ENCODE results near the gene SF3B1. TPM values are rescaled to one million over a fixed set of nuclear protein-coding genes. Genes with fewer than 3 reads are reported as not detected.

The SF3B1 gene
- total and polyA plus RNA-seq, 2 donors (not counting 1 experiment from before 2014, with no cell fraction given): 524 to 722 TPM

- ChIA-PET CTCF (interaction anchor here (0.6 to 1.1 kb wide), 2 partner anchors 58 to 243 kb away, joined by 3 read pairs; no protein-coding TSS in a partner anchor), POLR2A (no interaction called here)
- no peak overlapping the region for H3K9ac ChIP-seq (ENCODE audit: low read length)
- H2AFZ ChIP-seq (ENCODE audit: insufficient read depth, low read depth, low read length, poor library complexity, severe bottlenecking): peak overlapping the region; percentile 9
- Mint-ChIP-seq H3K27ac (no peak overlapping the region), H3K9me3 (ENCODE audit: insufficient read depth) (no peaks in the 10 kb centered on the region), H3K4me3 (no peak overlapping the region), H3K27me3 (no peaks in the 10 kb centered on the region), H3K4me1 (peaks cover 8% of the 10 kb centered on the region)
- H3K36me3 ChIP-seq (replicated peaks in 1 of 2; ENCODE audit: control extremely low read depth in 1 of 2, control insufficient read depth in 1 of 2, extremely low read depth in 1 of 2, insufficient read depth in 2 of 2, low read length in 1 of 2): no peaks in the 10 kb centered on the region
- H3K9me3 ChIP-seq (ENCODE audit: control extremely low read depth in 1 of 3, control insufficient read depth in 2 of 3, insufficient read depth in 1 of 3, low read length in 2 of 3): no peaks in the 10 kb centered on the region
- no peak for DNase-seq
- peaks cover 0 to 7% of the 10 kb centered on the region in 2 donors for H3K4me1 ChIP-seq (ENCODE audit: control insufficient read depth in 2 of 2, insufficient read depth in 2 of 2, low read length in 2 of 2)
- H3K4me2 ChIP-seq (replicated peaks; ENCODE audit: low read depth, low read length, poor library complexity, severe bottlenecking): no peak overlapping the region
- TF ChIP-seq CTCF (IDR thresholded peaks at IDR 0.05) (no peak), EZH2 (IDR thresholded peaks at IDR 0.05; ENCODE audit: borderline replicate concordance, insufficient read depth, low read depth, low read length, poor library complexity, severe bottlenecking) (no peak)
- H4K20me1 ChIP-seq (ENCODE audit: control insufficient read depth, insufficient read depth, low read length, poor library complexity, severe bottlenecking): no peaks in the 10 kb centered on the region
- no peak overlapping the region for H3K4me3 ChIP-seq (ENCODE audit: control extremely low read depth in 1 of 5, extremely low read depth in 1 of 5, insufficient read depth in 1 of 5, low read depth in 2 of 5, low read length in 4 of 5)
- no peaks in the 10 kb centered on the region for H3K27me3 ChIP-seq (replicated peaks in 1 of 4; ENCODE audit: control extremely low read depth in 1 of 4, control insufficient read depth in 3 of 4, insufficient read depth in 4 of 4, low read length in 3 of 4)
- no peaks in the 10 kb centered on the region for H3K79me2 ChIP-seq (ENCODE audit: control insufficient read depth, insufficient read depth, low read length)
- intact Hi-C loops (cut with micrococcal nuclease): loop anchor here (10.0 kb wide), 1 partner anchor 285 kb away; no protein-coding TSS in a partner anchor
- 40% methylated on average over 3 of the region's 4 CpGs for WGBS (ENCODE audit: insufficient coverage)
- no peak overlapping the region for H3K27ac ChIP-seq (ENCODE audit: low read length in 2 of 2)
- ATAC-seq (ENCODE audit: low read depth): no peak
Observed at GRCh38 chr2:197369933-197370320, 64.9 kb downstream of the SF3B1 start.

GRCh38 chr2:197369228-197369932, 65.4 kb downstream of the SF3B1 start:
- peaks cover 8% of the 10 kb centered on the region for H3K4me1 Mint-ChIP-seq
- no peaks in the 10 kb centered on the region for H3K9me3 Mint-ChIP-seq (ENCODE audit: insufficient read depth)
- H2AFZ ChIP-seq (ENCODE audit: insufficient read depth, low read depth, low read length, poor library complexity, severe bottlenecking): peak overlapping the region; percentile 9
- intact Hi-C loops (cut with micrococcal nuclease): no loop called here
- no peak for ATAC-seq (ENCODE audit: low read depth)
- H3K79me2 ChIP-seq (ENCODE audit: control insufficient read depth, insufficient read depth, low read length): no peaks in the 10 kb centered on the region
- H3K4me1 ChIP-seq (ENCODE audit: control insufficient read depth in 2 of 2, insufficient read depth in 2 of 2, low read length in 2 of 2): peaks cover 0 to 7% of the 10 kb centered on the region in 2 donors
- H3K36me3 ChIP-seq (replicated peaks in 1 of 2; ENCODE audit: control extremely low read depth in 1 of 2, control insufficient read depth in 1 of 2, extremely low read depth in 1 of 2, insufficient read depth in 2 of 2, low read length in 1 of 2): no peaks in the 10 kb centered on the region
- no peak overlapping the region for H3K4me3 Mint-ChIP-seq
- H3K27me3 Mint-ChIP-seq: no peaks in the 10 kb centered on the region
- no peak overlapping the region for H3K27ac Mint-ChIP-seq
- H3K4me2 ChIP-seq (replicated peaks; ENCODE audit: low read depth, low read length, poor library complexity, severe bottlenecking): no peak overlapping the region
- no peak overlapping the region for H3K27ac ChIP-seq (ENCODE audit: low read length in 2 of 2)
- WGBS (ENCODE audit: insufficient coverage): 61% methylated on average over 4 of the region's 5 CpGs
- DNase-seq: no peak
- ChIA-PET POLR2A (no interaction called here), CTCF (interaction anchor here (1.1 kb wide), 1 partner anchor 58 kb away, joined by 3 read pairs; no protein-coding TSS in a partner anchor)
- no peak overlapping the region for H3K9ac ChIP-seq (ENCODE audit: low read length)
- TF ChIP-seq EZH2 (IDR thresholded peaks at IDR 0.05; ENCODE audit: borderline replicate concordance, insufficient read depth, low read depth, low read length, poor library complexity, severe bottlenecking): no peak
- no peak for TF ChIP-seq CTCF (IDR thresholded peaks at IDR 0.05)
- H3K4me3 ChIP-seq (ENCODE audit: control extremely low read depth in 1 of 5, extremely low read depth in 1 of 5, insufficient read depth in 1 of 5, low read depth in 2 of 5, low read length in 4 of 5): no peak overlapping the region
- H3K27me3 ChIP-seq (replicated peaks in 1 of 4; ENCODE audit: control extremely low read depth in 1 of 4, control insufficient read depth in 3 of 4, insufficient read depth in 4 of 4, low read length in 3 of 4): no peaks in the 10 kb centered on the region
- H4K20me1 ChIP-seq (ENCODE audit: control insufficient read depth, insufficient read depth, low read length, poor library complexity, severe bottlenecking): no peaks in the 10 kb centered on the region
- H3K9me3 ChIP-seq (ENCODE audit: control extremely low read depth in 1 of 3, control insufficient read depth in 2 of 3, insufficient read depth in 1 of 3, low read length in 2 of 3): no peaks in the 10 kb centered on the region
